Fibroblast of lung (primary cell): ENCODE data around the gene KRTAP19-1. TPM values are rescaled to one million over a fixed set of nuclear protein-coding genes. Genes with fewer than 3 reads are reported as not detected.

Experiments used
- DNase-seq, 2 donors: peaks; one replicate each; pipeline versions ENCODE4 v3.0.0 to v3.0.0-alpha.2; 2010; ENCODE audit warnings: low read depth in 2 of 2
- H2AFZ ChIP-seq: 2 replicates; pipeline ENCODE4 v1.5.1; 2012; ENCODE audit warnings: low read length, control low read depth, inconsistent platforms
- H3K27ac ChIP-seq: 2 replicates; pipeline ENCODE4 v1.5.1; 2011; ENCODE audit warnings: low read length, control low read depth; ENCODE audit not compliant: insufficient read depth
- H3K27me3 ChIP-seq: 2 replicates; pipeline ENCODE4 v1.5.1; 2011; ENCODE audit warnings: mild to moderate bottlenecking, low read length; ENCODE audit not compliant: control insufficient read depth, insufficient read depth
- H3K36me3 ChIP-seq: 2 replicates; pipeline ENCODE4 v1.5.1; 2011; ENCODE audit warnings: low read length; ENCODE audit not compliant: control insufficient read depth, insufficient read depth
- H3K4me1 ChIP-seq: 2 replicates; pipeline ENCODE4 v1.5.1; 2011; ENCODE audit warnings: low read length; ENCODE audit not compliant: control insufficient read depth, insufficient read depth; ENCODE audit errors: extremely low read depth
- H3K4me2 ChIP-seq: 2 replicates; pipeline ENCODE4 v1.5.1; 2011; ENCODE audit warnings: low read length, control low read depth; ENCODE audit not compliant: insufficient read depth; ENCODE audit errors: extremely low read depth
- H3K4me3 ChIP-seq, 4 experiments: fragments of 200-600 bp in 1 of 4; sonication (generic) in 1 of 4; replicated peaks in 1 of 4; 2 replicates each; pipeline ENCODE4 v1.5.1; 2011 to 2016; ENCODE audit warnings: low read length in 4 of 4, low read depth in 3 of 4, mild to moderate bottlenecking in 3 of 4, control low read depth in 2 of 4, inconsistent platforms in 1 of 4, mixed read lengths in 1 of 4; ENCODE audit not compliant: insufficient read depth in 1 of 4; ENCODE audit errors: control extremely low read depth in 1 of 4
- H3K79me2 ChIP-seq: 2 replicates; pipeline ENCODE4 v1.5.1; 2012; ENCODE audit warnings: mild to moderate bottlenecking, low read length, inconsistent platforms; ENCODE audit not compliant: control insufficient read depth, insufficient read depth
- H3K9ac ChIP-seq: 2 replicates; pipeline ENCODE4 v1.5.1; 2011; ENCODE audit warnings: mild to moderate bottlenecking, low read length, control low read depth; ENCODE audit not compliant: insufficient read depth
- H3K9me3 ChIP-seq: 2 replicates; pipeline ENCODE4 v1.5.1; 2012; ENCODE audit warnings: low read depth, low read length; ENCODE audit not compliant: control insufficient read depth, insufficient read depth
- H4K20me1 ChIP-seq: 2 replicates; pipeline ENCODE4 v1.5.1; 2011; ENCODE audit warnings: low read length; ENCODE audit not compliant: control insufficient read depth, insufficient read depth; ENCODE audit errors: extremely low read depth
- EZH2 ChIP-seq: IDR thresholded peaks from 2 replicates; pipeline ENCODE4 v1.5.1; 2012; ENCODE audit warnings: low read length, control low read depth, mild to moderate bottlenecking; ENCODE audit errors: missing control alignments
- polyA plus RNA-seq, 2 donors: library from polyadenylated mRNA; depleted of rRNA in 1 of 2; stranded (reverse) in 1 of 2; unstranded in 1 of 2; fragments of >200 nt; gene quantifications; 2 replicates each; pipeline ENCODE4 v1.2.1, GENCODE V29; 2011 to 2012; ENCODE audit warnings: missing spikeins in 1 of 2
- total RNA-seq: library from RNA; depleted of rRNA; stranded (reverse); fragments of >200 nt; gene quantifications from 2 replicates; pipeline ENCODE4 v1.2.1, GENCODE V29; 2014
- TF ChIP-seq, protein P1 (sequence below), 2 donors: IDR thresholded peaks in 1 of 2; conservative IDR thresholded peaks in 1 of 2; 1 replicate in 1 of 2; 2 replicates in 1 of 2; pipeline ENCODE4 v1.5.1; 2011 to 2012; ENCODE audit warnings: low read length in 2 of 2, control low read depth in 1 of 2, inconsistent platforms in 1 of 2, low read depth in 1 of 2, mild to moderate bottlenecking in 1 of 2

The KRTAP19-1 gene
- total and polyA plus RNA-seq, 2 donors (not counting 1 experiment from before 2014, with no cell fraction given) = not detected

DNA sequence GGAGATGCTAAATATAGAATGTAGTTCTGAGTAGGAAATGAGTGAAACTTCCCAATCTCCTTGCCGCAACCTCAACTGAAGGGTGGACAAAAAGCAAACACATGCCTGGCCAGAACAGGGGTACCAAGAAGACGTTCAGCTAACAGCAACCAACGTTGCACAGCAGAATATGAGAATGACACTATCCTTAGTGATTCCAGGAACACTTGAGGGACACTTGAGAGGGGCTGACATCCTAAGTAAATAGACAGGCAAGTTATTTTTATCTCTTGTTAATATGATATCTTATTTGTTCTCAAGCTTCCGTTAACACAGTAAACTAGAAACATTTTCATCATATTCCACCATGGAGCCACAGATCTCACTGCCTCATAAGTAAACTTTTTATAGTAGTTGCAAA, 908 bp downstream of the KRTAP19-1 start:
- H2AFZ ChIP-seq = no peak overlapping the region
- H3K27ac ChIP-seq = no peak overlapping the region
- no peak overlapping the region for H3K4me2 ChIP-seq
- no peaks in the 10 kb centered on the region for H3K9me3 ChIP-seq
- no peak for TF ChIP-seq EZH2
- TF ChIP-seq, protein P1, sequence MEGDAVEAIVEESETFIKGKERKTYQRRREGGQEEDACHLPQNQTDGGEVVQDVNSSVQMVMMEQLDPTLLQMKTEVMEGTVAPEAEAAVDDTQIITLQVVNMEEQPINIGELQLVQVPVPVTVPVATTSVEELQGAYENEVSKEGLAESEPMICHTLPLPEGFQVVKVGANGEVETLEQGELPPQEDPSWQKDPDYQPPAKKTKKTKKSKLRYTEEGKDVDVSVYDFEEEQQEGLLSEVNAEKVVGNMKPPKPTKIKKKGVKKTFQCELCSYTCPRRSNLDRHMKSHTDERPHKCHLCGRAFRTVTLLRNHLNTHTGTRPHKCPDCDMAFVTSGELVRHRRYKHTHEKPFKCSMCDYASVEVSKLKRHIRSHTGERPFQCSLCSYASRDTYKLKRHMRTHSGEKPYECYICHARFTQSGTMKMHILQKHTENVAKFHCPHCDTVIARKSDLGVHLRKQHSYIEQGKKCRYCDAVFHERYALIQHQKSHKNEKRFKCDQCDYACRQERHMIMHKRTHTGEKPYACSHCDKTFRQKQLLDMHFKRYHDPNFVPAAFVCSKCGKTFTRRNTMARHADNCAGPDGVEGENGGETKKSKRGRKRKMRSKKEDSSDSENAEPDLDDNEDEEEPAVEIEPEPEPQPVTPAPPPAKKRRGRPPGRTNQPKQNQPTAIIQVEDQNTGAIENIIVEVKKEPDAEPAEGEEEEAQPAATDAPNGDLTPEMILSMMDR (conservative IDR thresholded peaks at IDR 0.05 in 1 of 2, IDR thresholded peaks at IDR 0.05 in 1 of 2; ENCODE audit: low read depth in 1 of 2, low read length in 2 of 2) = no peak
- DNase-seq = no peak
- no peaks in the 10 kb centered on the region for H3K4me1 ChIP-seq
- H3K27me3 ChIP-seq = no peaks in the 10 kb centered on the region
- no peaks in the 10 kb centered on the region for H3K36me3 ChIP-seq
- no peaks in the 10 kb centered on the region for H3K79me2 ChIP-seq
- no peak overlapping the region for H3K4me3 ChIP-seq
- H3K9ac ChIP-seq = no peak overlapping the region
- H4K20me1 ChIP-seq = no peaks in the 10 kb centered on the region

DNA sequence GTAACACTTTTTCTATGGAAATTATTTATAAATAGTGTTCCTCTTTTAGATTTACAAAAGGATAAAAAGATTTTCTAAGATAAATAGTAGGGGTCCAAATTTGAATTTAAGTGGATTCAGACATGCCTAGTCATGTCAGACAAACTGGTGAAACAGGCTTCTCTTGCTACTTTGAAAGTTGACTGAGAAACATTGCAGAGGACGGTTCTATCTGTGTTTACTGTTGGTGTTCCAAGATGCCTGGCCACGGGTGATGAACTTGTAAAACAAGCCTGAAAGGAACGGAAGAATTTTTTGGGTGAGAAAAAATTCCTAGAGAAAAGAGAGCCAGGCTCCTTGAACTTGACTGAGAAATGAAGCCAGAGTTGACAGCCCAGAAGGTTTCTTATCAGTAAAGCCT, 2.2 kb downstream of the KRTAP19-1 start:
- TF ChIP-seq, protein P1 (conservative IDR thresholded peaks at IDR 0.05 in 1 of 2, IDR thresholded peaks at IDR 0.05 in 1 of 2; ENCODE audit: low read depth in 1 of 2, low read length in 2 of 2) = no peak
- no peak for TF ChIP-seq EZH2
- no peaks in the 10 kb centered on the region for H3K4me1 ChIP-seq
- H2AFZ ChIP-seq = no peak overlapping the region
- no peak overlapping the region for H3K9ac ChIP-seq
- H3K27ac ChIP-seq = no peak overlapping the region
- no peak for DNase-seq
- no peaks in the 10 kb centered on the region for H4K20me1 ChIP-seq
- no peaks in the 10 kb centered on the region for H3K36me3 ChIP-seq
- H3K4me3 ChIP-seq = no peak overlapping the region
- H3K4me2 ChIP-seq = no peak overlapping the region
- H3K9me3 ChIP-seq = no peaks in the 10 kb centered on the region
- no peaks in the 10 kb centered on the region for H3K79me2 ChIP-seq
- no peaks in the 10 kb centered on the region for H3K27me3 ChIP-seq

- Histone ChIP-seq H3K4me2 (no peak overlapping the region), H3K27me3 (no peaks in the 10 kb centered on the region), H3K9me3 (no peaks in the 10 kb centered on the region), H4K20me1 (no peaks in the 10 kb centered on the region), H3K79me2 (no peaks in the 10 kb centered on the region), H3K27ac (no peak overlapping the region), H3K36me3 (no peaks in the 10 kb centered on the region), H2AFZ (no peak overlapping the region), H3K4me1 (no peaks in the 10 kb centered on the region), H3K4me3 (no peak overlapping the region), H3K9ac (no peak overlapping the region)
- TF ChIP-seq EZH2 = no peak
- TF ChIP-seq, protein P1 (conservative IDR thresholded peaks at IDR 0.05 in 1 of 2, IDR thresholded peaks at IDR 0.05 in 1 of 2; ENCODE audit: low read depth in 1 of 2, low read length in 2 of 2) = no peak
- no peak for DNase-seq
Observed at GRCh38 chr21:30468900-30469714, 11.1 kb downstream of the KRTAP19-1 start.
